Forelimb muscle (tissue), 1 donor: ENCODE data around the gene ATP2A2. TPM values are rescaled to one million over a fixed set of nuclear protein-coding genes. Genes with fewer than 3 reads are reported as not detected.
"Not testable (repeated sequence)": the region's sequence is repeated elsewhere in the genome, so short reads cannot be mapped to it uniquely, and the experiment has no call there.

Experiments used
- DNase-seq: peaks from one replicate; pipeline ENCODE4 v3.0.0-alpha.2; 2013; ENCODE audit warnings: low read depth
- polyA plus RNA-seq: library from polyadenylated mRNA; unstranded; fragments of 120-200 nt; gene quantifications from one replicate; pipeline ENCODE4 v1.2.1, GENCODE V29; 2013; ENCODE audit not compliant: insufficient read length

Gene ATP2A2
- polyA plus RNA-seq, 1 donor = 635 TPM

- no peak for DNase-seq
Observed at GRCh38 chr12:110289711-110290078, 8.6 kb downstream of the ATP2A2 start.

- DNase-seq = no peak
Observed at GRCh38 chr12:110301065-110301806, 20.2 kb downstream of the ATP2A2 start.

- DNase-seq = no peak
Observed at GRCh38 chr12:110304061-110304551, 23.1 kb downstream of the ATP2A2 start.

DNA sequence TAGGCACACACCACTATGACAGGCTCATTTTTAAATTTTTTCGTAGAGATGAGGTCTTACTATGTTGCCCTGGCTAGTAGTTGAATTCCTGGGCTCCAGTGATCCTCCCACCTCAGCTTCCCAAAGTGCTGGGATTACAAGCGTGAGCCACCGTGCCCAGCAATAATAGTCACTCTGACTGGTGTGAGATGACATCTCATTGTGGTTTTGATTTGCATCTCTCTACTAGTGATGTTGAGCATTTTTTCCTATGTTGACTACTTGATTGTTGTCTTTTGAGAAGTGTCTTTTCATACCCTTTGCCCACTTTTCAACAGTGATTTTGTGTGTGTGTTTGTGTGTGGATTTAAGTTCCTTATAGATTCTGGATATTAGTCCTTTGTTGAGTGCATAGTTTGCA is 26.3 kb downstream of the ATP2A2 start:
- DNase-seq = no peak

- no peak for DNase-seq
Observed at GRCh38 chr12:110310763-110311162, 29.7 kb downstream of the ATP2A2 start.

DNA sequence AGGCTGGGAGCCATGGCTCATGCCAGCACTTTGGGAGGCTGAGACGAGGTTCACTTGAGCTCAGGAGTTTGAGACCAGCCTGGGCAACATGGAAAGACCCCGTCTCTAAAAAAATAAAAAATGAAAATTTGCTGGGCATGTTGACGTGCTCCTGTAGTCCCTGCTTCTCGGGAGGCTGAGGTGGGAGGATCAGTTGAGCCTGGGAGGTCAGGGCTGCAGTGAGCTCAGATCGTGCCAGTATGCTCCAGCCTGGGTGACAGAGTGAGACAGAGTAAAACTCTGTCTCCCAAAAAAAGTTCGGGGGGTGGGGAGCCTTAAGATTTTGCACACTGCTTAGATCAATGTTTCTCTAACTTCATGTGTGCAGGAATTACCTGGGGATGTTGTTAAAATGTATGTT is 30.9 kb downstream of the ATP2A2 start:
- no peak for DNase-seq

DNA sequence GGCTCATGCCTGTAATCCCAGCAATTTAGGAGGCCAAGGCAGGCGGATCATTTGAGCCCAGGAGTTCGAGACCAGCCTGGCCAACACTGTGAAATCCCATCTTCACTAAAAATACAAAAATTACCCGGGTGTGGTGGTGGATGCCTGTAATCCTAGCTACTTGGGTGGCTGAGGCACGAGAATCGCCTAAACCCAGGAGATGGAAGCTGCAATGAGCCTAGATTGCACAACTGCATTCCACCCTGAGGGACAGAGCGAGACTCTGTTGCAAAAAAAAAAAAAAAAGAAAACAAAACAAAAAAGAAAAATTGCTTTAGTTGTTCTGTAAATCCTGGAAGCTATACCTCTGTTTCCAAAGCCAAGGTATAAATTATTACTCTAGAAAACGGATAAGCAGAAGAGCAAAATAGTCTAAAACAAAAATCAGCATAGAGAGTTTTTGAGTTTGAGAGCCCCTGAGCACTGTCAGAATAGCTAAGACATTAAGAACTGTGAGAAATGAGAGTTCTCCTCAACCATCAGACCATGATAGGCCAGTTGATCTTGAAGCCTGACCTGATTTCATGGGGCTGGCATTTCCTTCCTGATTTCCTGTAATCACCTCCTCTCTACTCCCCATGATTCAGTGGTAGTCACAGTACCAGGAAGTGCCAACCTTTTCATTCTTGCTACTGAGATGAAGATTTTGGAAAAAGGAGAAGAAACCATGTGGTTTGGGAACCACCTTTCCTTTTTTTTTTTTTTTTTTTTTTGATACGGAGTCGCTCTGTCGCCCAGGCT is 31.7 kb downstream of the ATP2A2 start:
- DNase-seq = no peak

DNA sequence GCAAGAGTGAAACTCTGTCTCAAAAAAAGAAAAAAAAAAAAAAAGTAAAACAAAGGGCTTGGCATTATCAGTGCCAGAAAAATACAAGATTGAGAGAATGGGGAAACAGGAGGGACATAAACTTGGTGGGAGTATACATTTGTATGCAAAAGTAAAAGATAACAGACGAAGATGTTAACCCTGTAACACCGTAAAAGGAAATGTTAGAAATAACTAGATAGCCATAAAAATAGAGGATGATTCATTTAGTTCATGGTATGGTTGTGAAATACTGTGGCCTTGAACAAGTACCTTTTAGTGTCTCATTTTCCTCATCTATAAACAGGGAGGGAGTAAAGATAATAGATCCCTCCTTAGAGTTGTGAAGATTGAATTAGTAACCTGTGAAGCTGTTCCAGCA is 33.3 kb downstream of the ATP2A2 start:
- no peak for DNase-seq

DNA sequence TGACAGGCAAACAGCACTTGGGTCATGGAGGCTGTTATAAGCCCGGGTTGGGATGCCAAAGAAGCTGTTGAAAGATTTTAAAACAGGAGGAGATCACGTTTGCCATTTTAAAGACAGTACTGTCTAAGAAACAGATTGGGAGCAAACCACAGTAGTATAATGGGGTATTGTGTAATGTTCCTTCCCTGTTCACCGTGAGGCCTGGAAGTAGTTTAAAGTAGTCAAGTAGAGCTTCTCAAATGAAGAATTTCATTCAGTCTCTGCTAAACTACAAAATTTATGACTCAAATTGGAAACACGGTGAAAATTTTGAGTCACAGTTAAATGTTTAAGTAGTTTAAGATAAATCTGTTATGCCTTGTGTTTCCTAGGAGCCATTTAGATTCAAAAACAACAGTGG is 35.8 kb downstream of the ATP2A2 start:
- DNase-seq = no peak

DNA sequence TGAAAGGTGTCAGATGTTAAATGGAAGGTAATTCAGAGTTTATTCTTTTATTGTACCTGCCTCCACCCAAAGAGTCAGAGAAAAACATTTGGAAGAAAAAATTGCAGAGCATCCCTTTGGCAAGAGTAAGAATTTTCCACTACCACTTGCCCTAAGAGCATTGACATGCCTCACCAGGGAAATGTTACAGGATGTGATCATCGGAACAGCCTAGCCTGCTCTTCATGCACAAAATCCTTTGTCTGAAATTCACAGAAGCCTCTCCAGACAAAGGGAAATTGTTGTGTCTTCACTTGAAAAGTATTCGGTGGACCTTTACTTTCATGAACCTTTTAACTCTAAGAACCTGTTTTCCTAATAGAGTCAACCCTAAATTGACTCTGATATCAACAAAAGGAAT is 36.9 kb downstream of the ATP2A2 start:
- DNase-seq = peak; percentile 58

DNA sequence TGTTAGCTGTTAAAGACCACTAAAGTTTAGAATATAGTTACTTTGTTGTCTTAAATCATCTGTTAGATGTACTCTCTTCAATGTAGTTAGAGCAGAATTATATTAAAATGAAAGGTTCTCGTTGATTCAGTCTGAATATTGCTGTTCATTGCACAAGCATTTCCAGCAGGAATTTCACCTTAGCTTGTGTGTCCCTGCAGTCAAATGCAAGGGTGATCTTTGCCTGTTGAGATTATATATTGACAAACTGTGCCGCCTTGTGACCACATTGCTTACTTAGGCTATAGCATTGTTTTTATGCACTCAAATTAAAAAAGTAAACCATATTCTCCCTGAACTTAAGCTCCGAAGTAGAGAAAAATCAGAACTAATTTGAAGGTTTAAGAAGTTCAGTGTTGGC is 39.5 kb downstream of the ATP2A2 start:
- DNase-seq = no peak

DNA sequence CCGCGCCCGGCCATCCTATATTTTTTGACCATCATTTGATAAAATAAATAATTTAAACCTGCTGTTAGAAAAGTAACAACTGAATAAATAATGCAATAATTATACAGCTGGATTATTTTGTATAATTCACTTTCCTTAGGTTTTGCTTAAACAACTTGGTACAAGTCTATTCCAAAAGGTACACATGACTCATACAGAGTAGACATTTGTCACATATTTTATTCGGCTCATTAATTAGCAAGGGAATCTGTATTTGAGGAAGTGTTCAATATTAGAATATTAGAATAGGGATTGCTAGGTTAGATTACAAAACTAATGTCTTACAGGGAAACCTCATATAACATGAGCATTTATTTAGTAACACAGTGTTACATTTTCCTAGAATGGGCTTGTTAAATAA is 48.7 kb downstream of the ATP2A2 start:
- DNase-seq = no peak

DNA sequence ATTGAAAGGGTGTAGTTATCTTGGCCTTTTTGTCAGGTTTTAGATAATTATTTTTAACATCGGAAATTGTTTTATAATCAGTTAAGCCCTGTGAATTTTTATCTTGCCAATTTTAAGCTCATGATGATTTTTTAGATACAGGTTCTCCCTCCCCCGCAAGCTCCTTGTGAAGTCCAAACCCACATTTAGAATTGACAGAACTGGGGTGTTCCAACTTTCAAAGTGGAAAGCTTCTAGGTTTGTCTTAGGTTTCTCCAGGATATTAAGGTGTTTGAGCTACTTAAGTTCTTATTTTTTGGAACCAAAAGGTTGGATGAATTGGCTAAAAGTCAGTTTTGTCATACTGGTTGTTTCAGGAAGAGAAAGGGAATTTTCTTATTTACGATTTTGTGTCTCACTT is 49.1 kb downstream of the ATP2A2 start:
- DNase-seq = no peak

DNA sequence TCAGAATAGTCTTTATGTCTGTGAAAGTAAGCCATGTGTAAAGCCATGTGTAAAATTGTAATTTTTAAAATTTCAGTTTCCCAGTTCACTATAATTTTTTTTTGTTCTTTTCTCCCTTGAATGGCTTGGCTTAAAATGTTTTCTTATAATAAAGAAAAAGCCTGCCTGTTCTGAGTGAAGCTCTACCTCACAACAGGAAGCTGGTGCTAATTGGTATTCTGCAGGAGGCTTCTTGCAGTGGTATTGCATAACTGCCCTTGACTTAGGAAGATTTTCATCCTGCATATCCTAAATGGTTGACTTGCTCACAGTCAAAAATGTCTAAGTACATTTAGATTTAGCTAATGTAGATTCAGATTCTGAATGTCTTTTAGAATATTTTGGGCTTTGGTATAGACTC is 49.5 kb downstream of the ATP2A2 start:
- no peak for DNase-seq

DNA sequence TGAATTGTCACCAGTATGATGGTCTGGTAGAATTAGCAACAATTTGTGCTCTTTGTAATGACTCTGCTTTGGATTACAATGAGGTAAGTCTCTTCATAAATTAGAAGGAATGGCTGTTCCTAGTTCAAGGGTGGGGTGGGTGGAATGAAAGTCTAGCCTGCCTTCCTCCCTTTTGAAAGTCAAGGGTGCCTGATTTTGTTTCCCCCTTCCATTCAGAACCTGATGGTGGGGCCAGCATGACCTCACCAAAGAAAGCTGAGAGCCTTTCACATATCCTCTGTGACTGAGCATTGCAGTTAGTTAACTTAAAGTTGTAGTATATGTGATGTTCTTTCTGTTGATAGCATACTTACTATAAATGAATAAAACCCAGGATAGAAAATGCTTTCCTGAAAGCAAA is 52.2 kb downstream of the ATP2A2 start:
- no peak for DNase-seq

- DNase-seq = no peak
Observed at GRCh38 chr12:110335481-110336045, 54.5 kb downstream of the ATP2A2 start.

DNA sequence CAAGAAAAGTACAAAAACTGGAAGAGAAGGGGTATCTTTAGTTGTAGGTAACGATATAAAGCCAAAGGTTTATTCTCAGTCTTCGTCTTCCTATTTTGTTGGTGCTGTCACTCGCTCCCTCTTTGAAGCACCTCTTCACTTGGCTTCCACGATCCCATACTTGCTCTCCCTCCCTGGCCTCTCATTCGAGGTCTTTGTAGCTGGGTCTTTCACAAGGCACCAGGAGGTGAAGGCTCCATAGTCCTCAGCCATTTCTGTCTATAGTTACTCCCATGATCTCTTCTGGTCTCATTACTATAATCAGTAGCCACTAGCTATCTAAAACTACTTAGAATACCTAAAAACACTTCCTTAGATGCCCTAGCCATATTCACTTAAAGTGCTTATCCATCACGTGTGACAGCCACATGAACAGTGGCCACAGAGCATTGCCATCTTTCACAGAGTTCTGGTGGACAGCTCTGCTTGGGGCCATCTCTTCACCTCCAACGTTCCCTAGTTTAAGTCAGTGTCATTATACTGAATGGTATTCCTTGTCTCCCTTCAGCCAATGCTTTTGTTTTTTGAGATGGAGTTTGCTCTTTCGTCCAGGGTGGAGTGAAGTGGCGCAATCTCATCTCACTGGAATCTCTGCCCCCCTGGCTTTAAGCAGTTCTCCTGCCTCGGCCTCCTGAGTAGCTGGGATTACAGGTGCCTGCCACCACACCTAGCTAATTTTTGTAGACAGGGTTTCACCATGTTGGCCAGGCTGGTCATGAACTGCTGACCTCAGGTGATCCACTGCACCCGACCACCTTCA is 57.1 kb downstream of the ATP2A2 start:
- DNase-seq = no peak

DNA sequence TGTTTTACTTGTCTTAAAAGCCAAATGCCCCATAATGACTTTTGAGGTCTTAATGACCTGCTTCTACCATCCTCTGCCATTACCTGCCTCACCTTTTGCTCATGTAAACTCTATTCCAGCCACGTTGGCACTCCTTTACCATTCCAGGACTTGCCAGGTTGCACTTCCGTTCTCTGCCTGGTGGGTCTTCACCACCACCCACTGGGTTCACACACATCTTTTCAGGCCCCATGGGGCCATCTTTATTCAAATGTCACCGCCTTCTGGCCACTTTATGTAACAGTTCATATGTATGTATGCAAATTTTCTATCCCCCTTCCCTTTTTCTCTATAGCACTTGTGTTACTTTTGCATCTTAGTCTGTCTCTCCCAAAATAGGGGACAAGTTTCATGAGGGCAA is 57.7 kb downstream of the ATP2A2 start:
- no peak for DNase-seq

DNA sequence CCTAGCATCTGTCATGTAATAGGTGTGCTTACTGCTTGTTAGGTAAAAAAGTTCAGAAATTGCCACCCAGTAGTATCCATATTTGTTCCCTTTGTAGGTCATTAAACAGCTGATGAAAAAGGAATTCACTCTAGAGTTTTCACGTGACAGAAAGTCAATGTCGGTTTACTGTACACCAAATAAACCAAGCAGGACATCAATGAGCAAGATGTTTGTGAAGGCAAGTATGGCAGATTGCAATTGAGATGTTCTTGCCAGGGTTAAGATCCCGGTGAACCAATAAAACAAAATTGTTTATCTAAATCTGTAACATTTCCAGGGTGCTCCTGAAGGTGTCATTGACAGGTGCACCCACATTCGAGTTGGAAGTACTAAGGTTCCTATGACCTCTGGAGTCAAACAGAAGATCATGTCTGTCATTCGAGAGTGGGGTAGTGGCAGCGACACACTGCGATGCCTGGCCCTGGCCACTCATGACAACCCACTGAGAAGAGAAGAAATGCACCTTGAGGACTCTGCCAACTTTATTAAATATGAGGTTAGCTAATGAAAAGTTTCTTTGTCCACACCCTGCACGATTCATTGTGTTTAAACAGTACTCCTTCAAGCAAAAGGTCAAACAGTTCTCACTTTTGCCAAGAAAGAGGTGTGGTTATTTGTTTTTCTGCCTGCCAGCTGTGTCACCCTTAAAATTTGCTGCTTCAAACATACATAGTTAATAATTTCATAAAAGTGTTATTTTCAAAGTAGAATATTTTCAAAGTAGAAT is 58.3 kb downstream of the ATP2A2 start:
- no peak for DNase-seq

GRCh38 chr12:110340261-110340660 is 59.2 kb downstream of the ATP2A2 start:
- not testable (repeated sequence) for DNase-seq

- no peak for DNase-seq
Observed at GRCh38 chr12:110340706-110341105, 59.7 kb downstream of the ATP2A2 start.
